ENCODE results near the gene ZNF30.
"Not testable (repeated sequence)": the region's sequence is repeated elsewhere in the genome, so short reads cannot be mapped to it uniquely, and the experiment has no call there.

Gene ZNF30

DNA sequence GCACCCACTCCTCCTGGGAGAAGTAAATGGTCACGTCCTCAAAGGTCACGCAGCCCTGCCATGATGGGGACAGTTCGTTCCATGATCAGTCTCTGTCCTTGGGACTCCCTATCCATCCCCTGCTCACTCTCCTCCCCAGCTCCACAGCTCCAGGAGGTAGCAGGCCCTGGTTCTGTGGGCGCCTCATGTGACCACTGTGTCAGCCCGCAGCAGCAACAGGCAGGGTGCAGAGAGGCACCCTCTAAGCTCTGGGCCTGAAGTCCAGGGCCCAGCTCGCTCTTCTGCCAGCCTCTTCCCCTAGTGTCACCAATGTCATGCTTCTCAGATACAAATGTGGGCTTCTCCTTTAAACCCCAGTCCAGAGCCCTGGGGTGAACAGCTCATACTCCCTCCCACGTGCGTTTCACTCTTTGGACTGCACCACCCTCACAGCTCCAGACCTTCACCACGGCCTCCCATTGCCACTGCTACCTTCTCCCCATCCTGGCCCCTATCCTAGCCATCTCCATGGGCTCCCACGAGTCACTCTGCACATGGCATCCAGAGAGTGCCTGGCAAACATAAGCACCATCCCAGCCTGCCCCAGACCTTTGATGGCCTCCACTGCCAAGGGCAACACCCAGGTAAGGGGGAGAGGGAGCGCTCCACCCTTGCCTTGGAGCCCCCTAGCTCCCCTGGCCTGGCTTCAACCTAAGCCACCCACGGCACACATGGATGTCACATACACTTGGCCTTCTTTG is 34.4 kb downstream of the ZNF30 start:
- DNase-seq = no peak

DNA sequence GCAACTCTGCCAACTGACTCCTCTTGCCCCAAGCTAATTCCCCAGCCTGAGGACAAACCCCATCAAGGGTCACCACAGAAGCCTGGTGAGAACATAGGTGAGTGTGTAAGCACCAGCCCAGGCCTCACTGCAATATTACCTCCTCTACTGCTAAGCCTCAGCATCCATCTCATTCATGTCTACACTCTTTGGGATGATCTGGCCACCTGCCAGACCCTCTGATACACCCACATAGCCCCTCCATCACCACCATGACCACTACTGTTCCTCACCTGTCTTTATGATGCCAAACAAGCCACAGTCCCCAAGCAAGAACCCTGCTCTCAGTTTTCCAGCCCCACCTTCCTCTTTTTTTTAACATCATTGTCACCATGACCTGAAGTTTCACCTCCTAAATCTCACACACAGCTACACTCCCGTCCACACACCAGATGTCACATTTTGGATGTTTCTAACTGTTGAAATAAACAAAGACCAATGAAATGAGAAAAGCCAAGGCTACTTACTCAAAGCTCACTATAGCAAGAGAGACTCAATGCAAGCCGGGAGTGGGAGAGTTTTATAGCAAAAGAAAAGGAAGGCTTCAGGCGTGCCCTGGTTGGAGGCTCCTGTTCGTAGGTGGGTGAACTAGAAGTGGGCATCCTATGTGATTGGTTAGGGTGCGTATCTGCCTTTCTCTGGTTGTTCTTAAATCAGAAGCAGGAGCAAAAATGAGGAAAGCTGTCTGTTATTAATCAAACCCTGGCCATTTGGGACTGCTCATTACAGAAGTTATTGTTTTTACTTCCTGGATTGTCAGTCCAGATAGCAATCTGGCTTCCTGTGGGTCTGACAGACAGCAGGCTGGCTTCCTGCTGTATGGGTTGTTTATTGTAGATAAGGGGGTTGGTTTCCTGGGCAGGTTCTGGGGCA is 35.3 kb downstream of the ZNF30 start:
- no peak for DNase-seq

DNA sequence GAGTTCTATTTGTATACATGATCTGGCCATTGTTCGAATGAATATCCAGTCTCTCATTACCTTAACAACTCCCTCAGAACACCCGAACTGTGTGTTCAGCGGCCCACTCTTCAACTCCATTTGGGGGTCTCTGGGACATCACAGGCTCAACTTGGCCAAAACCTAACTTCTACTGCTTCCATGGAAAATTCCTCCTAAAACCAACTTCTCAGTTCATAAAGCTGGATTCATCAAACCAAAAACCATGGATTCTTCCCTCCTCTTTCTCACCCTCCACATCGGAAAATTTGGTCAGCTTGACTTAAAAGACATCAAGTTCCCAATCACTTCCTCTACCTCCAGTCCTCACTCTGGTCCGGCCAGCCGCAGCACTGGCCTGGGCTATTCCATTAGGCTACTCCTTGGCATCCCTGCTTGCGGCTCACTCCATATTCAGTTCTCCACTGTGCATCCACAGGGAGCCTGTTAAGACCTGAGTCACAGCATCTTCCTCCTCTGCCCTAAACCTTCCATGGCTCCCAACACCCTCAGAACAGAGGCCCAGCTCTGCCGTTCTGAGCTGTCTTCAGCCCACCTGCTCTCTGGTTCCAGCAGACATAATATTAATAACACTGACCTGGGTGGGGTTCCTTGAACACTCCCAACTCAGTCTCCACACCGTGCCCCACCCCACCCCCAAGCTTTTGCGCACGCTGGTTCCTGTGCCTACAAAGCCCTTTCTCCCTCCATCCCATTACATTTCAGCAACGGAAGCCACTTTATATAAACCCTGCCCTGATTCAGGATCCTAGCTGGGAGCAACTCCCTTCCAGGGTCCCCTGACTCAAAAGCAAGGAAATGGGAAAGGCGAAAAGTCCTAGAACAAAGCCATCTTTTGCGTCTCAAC is 36.2 kb downstream of the ZNF30 start:
- DNase-seq = peak; percentile 11

DNA sequence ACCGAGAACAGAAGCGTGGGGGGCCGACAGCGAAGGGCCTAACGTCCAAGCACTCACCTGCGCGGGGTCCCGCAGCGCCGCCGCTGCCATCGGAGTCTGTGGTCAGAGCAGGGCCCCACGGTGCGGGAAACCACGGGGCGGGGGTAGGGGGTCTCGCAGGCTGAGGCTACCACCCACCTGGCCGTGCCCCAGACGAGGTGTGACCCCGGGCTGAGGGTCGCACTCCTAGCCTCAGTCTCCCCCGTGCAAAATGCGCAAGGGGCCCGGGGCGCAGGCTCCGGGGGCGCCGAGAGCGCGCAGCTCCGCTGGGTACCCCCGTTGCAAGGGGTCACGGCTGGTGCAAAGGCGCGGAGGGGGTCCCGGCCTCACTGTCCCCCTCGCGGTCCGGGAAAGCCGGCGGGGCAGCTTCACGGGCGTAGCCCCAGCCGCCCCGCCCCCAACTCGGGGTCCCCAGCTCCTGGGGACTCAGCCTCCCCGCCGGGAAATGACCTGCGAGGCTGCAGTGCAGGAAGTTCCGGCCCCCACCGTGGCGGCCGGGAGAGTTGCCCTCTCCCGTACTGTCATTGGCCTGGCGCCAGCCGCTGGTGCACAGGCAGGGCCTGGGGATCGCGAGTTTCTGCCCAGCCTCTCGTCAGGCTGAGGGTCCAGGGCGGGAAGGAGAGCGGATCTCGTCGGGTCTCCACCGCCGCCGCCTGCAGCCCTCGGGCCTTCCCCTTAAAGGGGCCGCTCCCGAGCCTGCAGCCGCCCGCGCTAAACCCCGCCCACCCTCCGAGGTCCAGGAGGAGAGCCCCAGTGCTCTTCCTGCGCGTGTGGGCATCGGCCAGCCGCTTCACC is 37.1 kb downstream of the ZNF30 start, which contains the start of gene ZNF792:
ZNF792 (minus strand) TSS at position 657 of the 834 bp plus-strand sequence; CDS start at position 90, 567 bp downstream.
- DNase-seq = peak; percentile 54

DNA sequence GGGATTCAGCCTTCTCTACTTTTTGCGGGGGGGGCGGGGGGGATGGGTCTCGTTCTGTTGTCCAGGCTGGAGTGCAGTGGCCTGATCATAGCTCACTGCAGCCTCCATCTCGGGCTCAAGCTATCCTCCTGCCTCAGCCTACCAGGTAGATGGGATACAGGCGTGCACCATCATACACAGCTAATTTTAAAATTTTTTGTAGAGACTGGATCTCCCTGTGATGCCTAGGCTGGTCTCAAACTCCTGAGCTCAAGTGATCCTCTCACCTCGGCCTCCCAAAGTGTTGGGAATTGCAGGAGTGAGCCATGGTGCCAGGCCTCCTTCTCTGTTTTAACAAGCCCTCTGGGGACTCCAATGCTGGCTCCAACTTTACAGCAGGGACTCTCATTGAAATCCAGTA is 37.9 kb downstream of the ZNF30 start:
- DNase-seq = no peak

DNA sequence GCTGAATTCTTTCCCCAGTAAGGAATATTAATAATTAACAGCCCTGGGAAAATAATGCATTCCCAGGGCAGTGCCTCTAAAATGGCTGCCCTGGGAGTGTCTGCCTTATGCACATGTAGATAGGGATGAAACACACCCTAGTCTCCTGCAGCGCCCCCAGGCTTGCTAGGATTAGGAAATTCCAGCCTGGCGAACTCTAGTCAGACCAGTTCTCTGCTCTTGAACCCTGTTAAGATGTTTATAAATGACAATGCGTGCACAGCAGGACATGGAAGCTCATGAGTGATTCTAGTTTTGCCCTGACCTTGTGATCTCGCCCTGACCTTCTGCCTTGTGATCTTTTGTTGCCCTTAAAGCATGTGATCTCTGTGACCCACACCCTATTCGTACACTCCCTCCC is 38.8 kb downstream of the ZNF30 start:
- not testable (repeated sequence) for DNase-seq

DNA sequence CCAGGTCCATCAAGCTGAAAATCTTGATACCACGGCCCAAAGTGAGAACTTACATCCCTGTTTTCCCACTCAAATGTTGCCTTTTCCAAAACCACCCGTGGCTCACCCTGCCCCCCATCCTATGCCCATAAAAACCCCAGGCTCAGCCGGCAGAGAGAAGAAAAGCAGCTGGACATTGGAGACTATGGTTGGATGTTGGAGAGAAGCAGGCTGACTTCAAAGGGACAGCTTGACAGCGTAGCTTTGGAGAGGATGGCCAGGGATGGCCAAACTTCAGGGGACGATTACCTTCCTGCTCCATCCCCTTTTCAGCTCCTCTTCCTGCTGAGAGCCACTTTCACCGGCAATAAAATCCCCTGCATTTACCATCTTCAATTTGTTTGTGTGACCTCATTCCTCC is 40.8 kb downstream of the ZNF30 start:
- no peak for DNase-seq

DNA sequence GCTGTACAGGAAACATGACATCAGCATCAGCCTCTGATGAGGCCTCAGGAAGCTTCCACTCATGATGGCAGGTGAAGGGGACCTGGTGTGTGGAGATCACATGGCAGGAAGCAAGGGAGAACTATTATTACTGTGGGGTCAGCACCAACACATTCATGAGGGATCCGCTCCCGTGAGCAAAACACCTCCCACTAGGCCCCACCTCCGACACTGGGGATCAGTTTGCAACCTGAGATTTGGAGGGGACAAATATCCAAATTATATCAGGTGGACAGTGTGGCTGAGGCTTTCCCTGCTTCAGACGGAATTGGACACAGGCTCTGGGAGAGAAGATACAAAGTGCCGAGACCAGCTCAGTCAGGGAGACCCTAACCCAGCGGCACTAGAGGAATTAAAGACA is 43.0 kb downstream of the ZNF30 start:
- DNase-seq = no peak

DNA sequence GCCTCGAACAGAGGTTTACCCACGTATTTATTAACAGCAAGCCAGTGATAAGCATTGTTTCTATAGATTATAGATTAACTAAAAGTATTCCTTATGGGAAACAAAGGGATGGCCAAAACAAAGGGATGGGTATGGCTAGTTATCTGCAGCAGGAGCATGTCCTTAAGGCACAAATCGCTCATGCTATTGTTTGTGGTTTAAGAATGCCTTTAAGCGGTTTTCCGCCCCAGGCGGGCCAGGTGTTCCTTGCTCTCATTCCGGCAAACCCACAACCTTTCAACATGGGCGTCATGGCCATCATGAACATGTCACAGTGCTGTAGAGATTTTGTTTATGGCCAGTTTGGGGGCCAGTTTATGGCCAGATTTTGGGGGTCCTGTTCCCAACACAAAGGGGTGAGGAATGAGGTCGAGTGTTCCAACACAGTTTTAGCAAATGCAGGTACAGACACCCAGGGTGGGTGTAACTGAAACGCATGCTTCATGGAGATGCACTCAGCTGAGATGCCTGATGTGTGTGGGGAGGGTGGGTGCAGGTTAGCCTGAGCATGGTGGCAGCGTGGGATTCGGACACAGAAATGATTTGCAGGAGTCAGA is 43.6 kb downstream of the ZNF30 start:
- DNase-seq = not testable (repeated sequence)

DNA sequence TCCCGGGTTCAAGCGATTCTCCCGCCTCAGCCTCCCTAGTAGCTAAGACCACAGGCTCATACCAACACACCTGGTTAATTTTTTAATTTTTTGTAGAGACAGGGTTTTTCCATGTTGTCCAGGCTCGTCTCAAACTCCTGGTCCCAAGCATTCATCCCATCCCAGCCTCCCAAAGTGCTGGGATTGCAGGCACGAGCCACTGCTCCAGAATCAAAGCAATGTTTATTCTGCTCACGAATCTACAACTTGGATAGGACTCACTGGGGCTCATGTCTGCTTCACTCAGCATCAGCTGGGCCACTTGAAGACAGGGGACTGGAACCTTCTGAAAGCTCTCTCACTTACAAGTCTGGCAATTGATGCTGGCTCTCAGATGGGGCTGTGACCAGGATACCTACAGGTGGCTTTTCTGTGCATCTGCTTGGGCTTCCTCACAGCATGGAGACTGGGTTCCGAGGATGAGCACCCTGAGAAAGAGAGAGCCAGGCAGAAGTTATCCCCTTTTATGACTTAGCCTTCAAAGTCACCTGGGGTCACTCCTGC is 45.5 kb downstream of the ZNF30 start:
- DNase-seq = no peak

DNA sequence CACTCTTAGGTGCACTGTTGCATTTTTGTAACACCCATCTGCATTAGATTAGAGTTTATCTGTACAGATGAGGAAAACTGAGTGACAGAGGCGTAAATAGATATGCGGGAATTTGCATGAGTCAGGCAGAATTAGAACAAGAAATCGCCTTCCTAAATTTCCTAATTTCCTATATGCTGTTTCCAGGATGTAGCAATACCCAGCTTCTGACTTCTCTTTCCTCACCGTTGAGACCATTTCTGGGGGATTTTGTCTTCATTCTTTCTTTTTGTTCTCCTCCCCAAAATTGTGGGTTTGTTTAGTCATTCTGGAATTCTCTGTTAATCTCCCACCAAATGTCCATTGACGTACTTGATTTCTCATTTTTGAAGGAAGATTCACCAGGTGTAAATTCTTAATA is 47.9 kb downstream of the ZNF30 start:
- no peak for DNase-seq

DNA sequence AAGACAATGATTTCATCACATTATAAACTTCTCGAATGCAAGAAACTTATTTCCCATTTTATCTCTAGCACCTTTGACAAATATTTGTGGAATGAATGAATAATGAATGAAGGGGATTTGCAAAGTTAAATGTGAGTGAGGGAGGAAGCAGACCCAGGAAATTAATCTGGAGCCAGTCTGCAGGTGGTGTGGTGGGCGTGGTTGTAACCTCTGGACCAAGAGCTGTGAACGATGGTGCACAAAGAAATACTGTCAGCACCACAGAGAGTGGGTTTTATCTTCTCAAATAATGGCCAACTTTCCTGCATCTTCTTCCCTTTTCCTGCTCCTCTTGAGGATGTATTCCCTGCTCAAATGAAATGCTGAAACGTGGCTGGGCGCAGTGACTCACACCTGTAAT is 48.4 kb downstream of the ZNF30 start:
- no peak for DNase-seq

DNA sequence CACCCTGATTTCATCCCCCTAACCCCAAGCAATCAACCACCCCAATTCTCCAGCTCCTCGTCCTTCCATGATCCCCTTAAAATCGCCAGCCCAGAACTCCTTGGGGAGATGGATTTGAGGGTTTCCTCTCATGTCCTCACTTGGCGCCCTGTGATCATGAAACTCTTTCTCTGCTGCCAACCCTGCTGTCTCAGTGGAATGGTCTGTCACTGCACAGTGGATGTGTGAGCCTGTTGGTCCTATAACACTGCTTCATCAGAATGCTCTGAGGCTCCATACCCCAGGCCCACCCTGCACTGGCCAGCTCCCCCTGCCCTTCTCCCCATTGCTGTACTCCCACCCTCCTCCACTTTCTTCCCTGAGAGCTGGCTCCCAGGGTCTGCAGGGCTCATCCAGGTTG is 49.9 kb downstream of the ZNF30 start:
- DNase-seq = no peak

DNA sequence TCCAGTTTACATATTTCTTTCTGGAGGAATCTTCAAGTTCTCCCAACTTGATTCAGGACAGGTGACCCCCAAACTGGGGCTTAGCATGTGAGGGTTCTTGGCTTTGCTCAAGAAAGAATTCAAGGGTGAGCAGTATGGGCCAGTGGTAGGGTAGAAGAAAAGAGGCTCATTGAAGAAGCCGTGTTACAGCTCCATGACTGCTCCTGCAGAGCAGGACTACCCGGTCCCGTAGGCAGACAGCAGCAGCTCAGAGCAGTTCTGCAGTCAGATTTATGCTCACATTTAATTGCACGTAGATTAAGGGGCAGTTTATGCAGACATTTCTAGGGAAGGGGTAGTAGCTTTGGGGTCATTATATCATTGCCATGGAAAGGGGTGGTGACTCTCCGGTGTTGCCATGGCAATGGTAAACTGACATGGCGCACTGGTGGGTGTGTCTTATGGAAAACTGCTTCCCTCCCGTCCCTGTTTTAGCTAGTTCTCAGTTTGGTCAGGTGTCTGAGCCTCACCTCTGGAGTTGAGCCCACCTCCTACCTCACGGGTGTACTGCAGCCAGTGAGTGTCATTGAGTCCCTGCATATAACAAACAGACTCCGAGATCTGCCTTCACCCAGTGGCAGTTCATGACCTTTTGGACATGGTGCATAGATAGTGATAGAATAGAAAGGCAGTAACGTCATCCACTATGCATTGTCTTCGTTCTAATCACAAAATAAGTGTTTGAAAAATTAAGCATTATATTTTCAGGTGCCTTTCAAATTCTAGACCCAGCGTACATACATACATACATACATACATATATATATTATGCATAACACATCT is 53.3 kb downstream of the ZNF30 start:
- no peak for DNase-seq

DNA sequence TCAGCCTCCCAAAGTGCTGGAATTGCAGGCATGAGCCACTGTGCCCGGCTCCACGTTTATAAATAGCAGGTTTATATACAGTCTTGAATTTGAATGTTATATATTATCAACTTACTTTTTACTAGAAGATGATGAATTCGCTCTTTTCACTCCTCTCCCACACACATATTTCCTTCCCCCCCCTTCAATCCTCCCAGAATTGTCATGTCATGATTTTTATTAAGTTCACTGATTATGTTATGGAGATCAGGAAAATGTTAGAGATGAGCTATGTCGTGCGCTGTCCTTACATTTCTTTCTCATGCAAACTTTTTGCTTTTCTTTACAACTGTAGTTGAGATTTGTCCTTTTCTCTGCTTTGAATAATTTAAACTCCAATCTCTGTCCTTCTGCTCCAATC is 55.6 kb downstream of the ZNF30 start:
- DNase-seq = no peak

DNA sequence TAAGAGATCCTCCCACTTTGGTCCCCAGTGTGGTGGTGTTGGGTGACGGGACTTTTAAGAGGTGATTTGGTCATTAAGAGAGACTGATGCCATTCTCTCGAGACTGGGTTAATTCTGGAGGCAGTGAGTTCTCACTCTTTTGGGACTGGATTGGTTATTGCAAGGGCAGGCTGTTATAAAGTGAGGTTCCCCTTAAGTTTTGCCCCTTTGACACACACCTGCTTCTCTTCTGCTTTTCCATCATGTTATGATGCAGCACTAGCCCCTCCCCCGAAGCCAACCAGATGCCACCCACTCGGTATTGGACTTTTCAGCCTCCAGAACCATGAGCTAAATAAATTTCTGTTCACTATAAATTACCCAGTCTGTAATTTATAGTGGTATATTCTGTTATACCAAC is 57.1 kb downstream of the ZNF30 start:
- DNase-seq = no peak

DNA sequence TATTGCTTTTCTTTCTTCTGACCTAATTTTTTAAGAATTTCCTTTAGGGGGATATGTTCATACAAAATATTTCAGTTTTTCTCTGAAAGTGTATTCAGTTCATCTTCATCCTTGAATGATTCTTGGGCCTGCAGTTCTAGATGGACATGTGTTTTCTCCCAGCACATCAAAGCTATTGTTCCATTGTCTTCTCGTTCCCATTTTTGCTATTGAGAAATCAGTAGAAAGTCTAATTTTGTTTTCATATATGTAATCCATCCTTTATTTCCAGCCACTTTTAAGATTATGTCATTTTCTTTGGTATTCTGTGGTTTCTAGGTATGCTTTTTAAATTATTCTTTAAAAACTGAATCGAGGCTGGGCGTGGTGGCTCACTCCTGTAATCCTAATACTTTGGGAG is 57.6 kb downstream of the ZNF30 start:
- no peak for DNase-seq

DNA sequence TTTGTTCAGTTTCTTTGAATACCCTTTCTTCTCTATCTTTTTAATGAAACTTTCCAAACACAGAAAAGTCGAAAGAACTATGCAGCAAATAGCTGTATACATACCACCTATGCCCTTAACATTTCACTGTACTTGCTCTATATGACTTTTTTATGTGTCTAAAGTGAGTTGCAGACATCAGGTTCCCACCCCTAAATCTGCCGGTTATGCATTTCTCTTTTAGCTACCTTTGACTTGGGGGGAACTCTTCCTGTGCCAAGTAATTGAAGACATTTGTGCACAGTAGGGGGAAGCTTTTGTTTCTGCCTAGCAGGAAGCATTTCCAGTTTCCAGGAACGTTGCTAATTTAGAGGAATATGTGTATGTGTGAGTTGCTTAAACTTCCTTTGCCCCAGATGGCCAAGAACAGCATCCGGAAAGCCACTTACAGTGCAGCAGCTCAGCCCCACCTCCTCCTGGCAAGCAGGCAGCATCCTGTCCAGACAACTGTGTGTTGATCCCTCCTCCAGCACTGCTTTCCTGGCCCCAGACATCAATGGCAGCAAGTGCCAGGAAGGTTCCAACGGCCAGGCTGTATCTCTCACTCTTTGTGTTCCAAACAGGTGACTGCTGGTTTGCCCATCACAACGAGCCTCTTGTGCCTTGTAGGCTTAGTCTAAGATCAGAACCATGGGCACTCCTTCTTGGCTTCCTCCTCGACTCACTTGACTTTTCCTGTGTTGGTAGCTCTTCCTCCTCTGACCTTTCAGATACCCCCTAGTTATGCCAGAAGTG is 58.7 kb downstream of the ZNF30 start:
- no peak for DNase-seq

DNA sequence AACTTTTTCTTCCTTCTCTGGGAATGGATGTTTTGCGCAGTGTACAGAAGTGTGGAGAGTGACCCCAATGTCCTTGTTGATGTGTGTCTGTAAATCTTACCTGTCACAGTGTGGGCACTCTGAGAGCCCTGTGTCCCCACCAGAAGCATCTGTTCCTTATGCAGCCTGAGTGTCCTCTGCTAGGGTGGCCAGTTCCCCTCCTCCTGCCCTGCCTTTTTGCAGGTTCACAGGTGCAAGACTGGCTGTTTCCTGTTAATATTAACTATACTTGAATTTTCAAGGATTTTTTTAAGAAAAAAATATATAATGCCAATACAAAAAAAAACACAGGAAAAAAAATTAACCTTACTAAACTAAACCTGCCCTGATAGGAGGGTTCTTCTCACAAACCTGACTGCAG is 61.4 kb downstream of the ZNF30 start:
- no peak for DNase-seq

DNA sequence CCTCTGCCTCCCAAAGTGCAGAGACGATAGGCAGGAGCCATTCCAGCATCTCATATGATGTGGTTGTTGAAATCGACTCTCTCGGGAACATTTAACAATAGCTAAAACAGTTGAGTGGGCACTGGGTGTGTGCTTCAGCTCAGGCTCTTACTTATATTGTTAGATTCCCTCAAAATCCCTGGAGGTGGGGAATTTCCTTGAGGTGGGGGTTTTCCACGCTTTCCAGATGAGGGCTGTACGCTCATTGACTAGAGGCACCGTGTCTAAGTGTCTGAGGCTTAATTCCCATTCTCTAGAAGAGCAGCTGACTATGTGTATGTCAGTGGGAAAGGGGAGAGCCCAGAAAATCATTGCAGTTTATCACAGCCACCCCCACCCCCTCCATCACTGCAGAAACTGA is 62.6 kb downstream of the ZNF30 start:
- DNase-seq = no peak
